Parathyroid adenoma (tissue), 2 donors: ENCODE data around the gene HDAC4.

Source experiments
- H2AFZ ChIP-seq: fragments of 300-600 bp; sonication (generic); one replicate; pipeline ENCODE4 v1.7.0; 2017; ENCODE audit warnings: antibody characterized with exemption, mild to moderate bottlenecking
- H3K27ac ChIP-seq: fragments of 300-600 bp; sonication (generic); one replicate; pipeline ENCODE4 v1.7.0; 2017
- H3K27me3 ChIP-seq: fragments of 300-600 bp; sonication (generic); one replicate; pipeline ENCODE4 v1.7.0; 2017; ENCODE audit warnings: low read length; ENCODE audit not compliant: control insufficient read depth, insufficient read depth
- H3K36me3 ChIP-seq: fragments of 300-600 bp; sonication (generic); one replicate; pipeline ENCODE4 v1.7.0; 2017; ENCODE audit warnings: low read length; ENCODE audit not compliant: control insufficient read depth, insufficient read depth
- H3K4me1 ChIP-seq: fragments of 300-600 bp; sonication (generic); one replicate; pipeline ENCODE4 v1.7.0; 2017; ENCODE audit warnings: control low read depth
- H3K4me2 ChIP-seq: fragments of 300-600 bp; sonication (generic); one replicate; pipeline ENCODE4 v1.7.0; 2017; ENCODE audit warnings: low read length
- H3K4me3 ChIP-seq: fragments of 300-600 bp; sonication (generic); one replicate; pipeline ENCODE4 v1.7.0; 2017; ENCODE audit warnings: low read depth, low read length
- H3K79me2 ChIP-seq: fragments of 300-600 bp; sonication (generic); one replicate; pipeline ENCODE4 v1.7.0; 2017; ENCODE audit warnings: control low read depth
- H3K9ac ChIP-seq: fragments of 300-600 bp; sonication (generic); one replicate; pipeline ENCODE4 v1.7.0; 2017; ENCODE audit warnings: mild to moderate bottlenecking
- H3K9me3 ChIP-seq: fragments of 300-600 bp; sonication (generic); one replicate; pipeline ENCODE4 v1.7.0; 2017; ENCODE audit warnings: low read length; ENCODE audit not compliant: control insufficient read depth
- TF ChIP-seq, protein P1 (sequence below): fragments of 300-600 bp; sonication (generic); IDR thresholded peaks from one replicate; pipeline ENCODE4 v1.7.0; 2017; ENCODE audit warnings: antibody characterized with exemption, mild to moderate bottlenecking
- donor health status: primary hyperparathyroidism.

Gene HDAC4

DNA sequence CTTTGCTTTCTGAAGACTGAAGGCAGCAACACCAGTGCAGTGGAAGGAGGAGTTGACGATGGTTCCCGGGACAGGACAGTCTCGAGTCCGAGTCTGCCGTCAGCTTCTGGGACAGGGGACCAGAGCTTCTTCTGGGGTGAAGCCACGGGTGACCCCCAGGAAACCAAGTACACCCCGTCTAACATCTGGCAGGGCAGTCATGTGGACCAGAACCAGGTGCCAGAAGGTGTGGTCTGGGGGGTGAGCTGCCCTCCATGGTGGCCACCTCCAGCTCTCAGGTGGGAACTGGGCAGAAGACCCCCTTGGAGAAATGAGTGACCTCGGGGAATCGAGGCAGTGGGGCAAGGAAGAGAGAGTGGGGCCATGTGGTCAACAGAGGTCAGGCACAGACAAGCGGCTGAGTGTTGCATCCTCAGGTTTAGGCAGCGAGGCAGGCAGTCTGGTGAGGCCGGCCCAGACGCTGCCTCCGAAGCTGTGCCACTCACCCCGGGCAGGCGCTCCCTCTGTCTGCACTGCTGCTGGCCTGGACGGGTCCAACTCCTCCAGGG, 204.3 kb downstream of the HDAC4 start:
- H3K4me1 ChIP-seq = no peaks in the 10 kb centered on the region
- no peak overlapping the region for H3K27ac ChIP-seq
- TF ChIP-seq, protein P1, sequence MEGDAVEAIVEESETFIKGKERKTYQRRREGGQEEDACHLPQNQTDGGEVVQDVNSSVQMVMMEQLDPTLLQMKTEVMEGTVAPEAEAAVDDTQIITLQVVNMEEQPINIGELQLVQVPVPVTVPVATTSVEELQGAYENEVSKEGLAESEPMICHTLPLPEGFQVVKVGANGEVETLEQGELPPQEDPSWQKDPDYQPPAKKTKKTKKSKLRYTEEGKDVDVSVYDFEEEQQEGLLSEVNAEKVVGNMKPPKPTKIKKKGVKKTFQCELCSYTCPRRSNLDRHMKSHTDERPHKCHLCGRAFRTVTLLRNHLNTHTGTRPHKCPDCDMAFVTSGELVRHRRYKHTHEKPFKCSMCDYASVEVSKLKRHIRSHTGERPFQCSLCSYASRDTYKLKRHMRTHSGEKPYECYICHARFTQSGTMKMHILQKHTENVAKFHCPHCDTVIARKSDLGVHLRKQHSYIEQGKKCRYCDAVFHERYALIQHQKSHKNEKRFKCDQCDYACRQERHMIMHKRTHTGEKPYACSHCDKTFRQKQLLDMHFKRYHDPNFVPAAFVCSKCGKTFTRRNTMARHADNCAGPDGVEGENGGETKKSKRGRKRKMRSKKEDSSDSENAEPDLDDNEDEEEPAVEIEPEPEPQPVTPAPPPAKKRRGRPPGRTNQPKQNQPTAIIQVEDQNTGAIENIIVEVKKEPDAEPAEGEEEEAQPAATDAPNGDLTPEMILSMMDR = no peak

DNA sequence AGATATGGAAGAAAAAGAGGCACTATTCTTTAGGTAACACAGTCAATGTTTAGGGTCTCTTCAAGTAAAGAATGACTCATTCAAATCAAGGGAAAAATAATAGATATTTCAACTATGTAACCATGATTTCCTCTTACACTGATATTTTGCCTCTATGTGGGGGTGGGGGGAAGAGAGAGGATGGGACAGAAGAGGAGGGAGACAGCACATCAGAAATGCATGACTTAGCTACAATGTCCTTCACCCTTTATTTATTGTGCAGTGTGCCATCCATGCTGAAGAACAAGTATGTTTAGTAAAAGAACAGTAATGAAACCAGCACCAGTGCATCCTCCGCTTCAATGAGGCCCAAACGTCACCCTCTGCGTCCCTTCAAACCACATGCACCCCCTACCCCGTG, 204.8 kb downstream of the HDAC4 start:
- Histone ChIP-seq H3K27me3 (no peaks in the 10 kb centered on the region), H2AFZ (no peak overlapping the region), H3K9me3 (no peaks in the 10 kb centered on the region), H3K9ac (no peak overlapping the region), H3K36me3 (no peaks in the 10 kb centered on the region), H3K79me2 (no peaks in the 10 kb centered on the region), H3K4me3 (no peak overlapping the region), H3K4me2 (no peak overlapping the region), H3K27ac (no peak overlapping the region), H3K4me1 (no peaks in the 10 kb centered on the region)
- TF ChIP-seq, protein P1 = no peak

More for the DNA sequence above, 204.3 kb downstream of the HDAC4 start:
- Histone ChIP-seq H2AFZ (no peak overlapping the region), H3K4me2 (no peak overlapping the region), H3K79me2 (no peaks in the 10 kb centered on the region), H3K9me3 (no peaks in the 10 kb centered on the region), H3K4me3 (no peak overlapping the region), H3K27me3 (no peaks in the 10 kb centered on the region), H3K9ac (no peak overlapping the region), H3K36me3 (no peaks in the 10 kb centered on the region)

GRCh38 chr2:239195318-239195871, 205.4 kb downstream of the HDAC4 start:
- no peaks in the 10 kb centered on the region for H3K4me1 ChIP-seq
- H3K4me2 ChIP-seq = no peak overlapping the region
- H3K4me3 ChIP-seq = no peak overlapping the region
- H2AFZ ChIP-seq = no peak overlapping the region
- TF ChIP-seq, protein P1 = no peak
- H3K9ac ChIP-seq = no peak overlapping the region
- H3K36me3 ChIP-seq = no peaks in the 10 kb centered on the region
- no peaks in the 10 kb centered on the region for H3K9me3 ChIP-seq
- no peak overlapping the region for H3K27ac ChIP-seq
- no peaks in the 10 kb centered on the region for H3K27me3 ChIP-seq
- no peaks in the 10 kb centered on the region for H3K79me2 ChIP-seq

GRCh38 chr2:239194731-239195317, 206.0 kb downstream of the HDAC4 start:
- Histone ChIP-seq H3K36me3 (no peaks in the 10 kb centered on the region), H3K4me3 (no peak overlapping the region), H3K9ac (no peak overlapping the region), H3K27ac (no peak overlapping the region), H3K9me3 (no peaks in the 10 kb centered on the region), H3K4me1 (no peaks in the 10 kb centered on the region), H3K4me2 (no peak overlapping the region), H3K27me3 (no peaks in the 10 kb centered on the region), H3K79me2 (no peaks in the 10 kb centered on the region), H2AFZ (no peak overlapping the region)
- TF ChIP-seq, protein P1 = no peak
